HepG2 (cell line): ENCODE results near the gene OST4. TPM values are rescaled to one million over a fixed set of nuclear protein-coding genes. Genes with fewer than 3 reads are reported as not detected.
A peak's percentile ranks its signal among the peaks of the same experiment; 100 is the strongest.

Experiments used
- ATAC-seq: fragments of 200-7000 bp; cut with Tn5 transposase; 3 replicates; pipeline ENCODE4 v1.9.1; 2020; ENCODE audit warnings: mild to moderate bottlenecking, moderate library complexity
- BruUV-seq: library from RNA; stranded (reverse); fragments of 400-500 nt; replicated peaks from 2 replicates; lab custom pipeline; 2021; lab: Mats Ljungman, UMichigan
- CTCF ChIA-PET: fragments of 300-600 bp; formaldehyde crosslinking; extraction: SDS; loops from one replicate; lab custom pipeline; 2021; ENCODE audit warnings: low total read pairs, inconsistent platforms, low intra/inter-chr PET ratio; lab: Yijun Ruan, JAX
- POLR2A ChIA-PET: fragments of 350-600 bp; sonication (Branson Sonifier 250); formaldehyde crosslinking; loops from one replicate; lab custom pipeline; 2020; ENCODE audit warnings: antibody characterized with exemption, inconsistent platforms; lab: Yijun Ruan, JAX
- DNase-seq: peaks from one replicate; pipeline ENCODE4 v3.0.0-alpha.2; 2015; ENCODE audit warnings: low spot score
- FAIRE-seq: peaks from 3 replicates; lab custom pipeline; 2011; peaks lifted over from hg19 to GRCh38; lab: Jason Lieb, UNC
- H2AFZ ChIP-seq: one replicate; pipeline ENCODE4 v1.6.1; 2011; ENCODE audit warnings: low read length, inconsistent platforms
- H3K27ac ChIP-seq: fragments of 300-600 bp; 3 replicates; pipeline ENCODE4 v1.8.0; 2011; ENCODE audit warnings: mixed run types, mild to moderate bottlenecking, mixed read lengths, low read length, inconsistent platforms; ENCODE audit not compliant: insufficient read depth; ENCODE audit errors: extremely low read length
- H3K27me3 ChIP-seq, 2 experiments: fragments of 200-600 bp in 1 of 2; 2 replicates in 1 of 2; 3 replicates in 1 of 2; pipeline versions ENCODE4 v1.6.0 to v1.8.0; 2011; ENCODE audit warnings: low read length in 2 of 2, mild to moderate bottlenecking in 2 of 2, moderate library complexity in 2 of 2, inconsistent platforms in 1 of 2; ENCODE audit not compliant: insufficient read depth in 2 of 2, control insufficient read depth in 1 of 2
- H3K36me3 ChIP-seq, 2 experiments: fragments of 200-600 bp in 1 of 2; replicated peaks in 1 of 2; 2 replicates in 1 of 2; 3 replicates in 1 of 2; pipeline versions ENCODE4 v1.5.1 to v1.8.0; 2011; ENCODE audit warnings: low read length in 2 of 2, inconsistent platforms in 1 of 2; ENCODE audit not compliant: insufficient read depth in 2 of 2, control insufficient read depth in 1 of 2
- H3K4me1 ChIP-seq: 2 replicates; pipeline ENCODE4 v1.5.1; 2012; ENCODE audit warnings: low read length, inconsistent platforms; ENCODE audit not compliant: insufficient read depth
- H3K4me2 ChIP-seq: 2 replicates; pipeline ENCODE4 v1.6.0; 2011; ENCODE audit warnings: low read depth, low read length, inconsistent platforms
- H3K4me3 ChIP-seq, 3 experiments: fragments of 200-600 bp in 1 of 3; sonication (generic), shearing (Covaris generic) in 1 of 3; replicated peaks in 1 of 3; 2 replicates each; pipeline ENCODE4 v1.5.1; 2011 to 2016; ENCODE audit warnings: low read length in 3 of 3, inconsistent platforms in 2 of 3, low read depth in 2 of 3, mild to moderate bottlenecking in 2 of 3, control low read depth in 1 of 3, mixed read lengths in 1 of 3; ENCODE audit not compliant: insufficient read depth in 1 of 3
- H3K79me2 ChIP-seq: one replicate; pipeline ENCODE4 v1.6.1; 2011; ENCODE audit warnings: low read length, inconsistent platforms; ENCODE audit not compliant: insufficient read depth
- H3K9ac ChIP-seq: 2 replicates; pipeline ENCODE4 v1.6.0; 2011; ENCODE audit warnings: mild to moderate bottlenecking, low read depth, low read length, inconsistent platforms; ENCODE audit not compliant: insufficient read depth
- H3K9me3 ChIP-seq: 2 replicates; pipeline ENCODE4 v1.5.1; 2012; ENCODE audit warnings: mild to moderate bottlenecking, low read length
- H4K20me1 ChIP-seq: 2 replicates; pipeline ENCODE4 v1.6.0; 2011; ENCODE audit warnings: inconsistent platforms, mild to moderate bottlenecking, low read length, moderate library complexity; ENCODE audit not compliant: insufficient read depth
- ARNT2 ChIP-seq: sonication (generic); formaldehyde crosslinking; IDR thresholded peaks from 2 replicates; pipeline ENCODE4 v1.8.0; 2022; ENCODE audit warnings: mild to moderate bottlenecking, low read depth, missing genetic modification reagents, moderate library complexity
- ATRX ChIP-seq: sonication (generic); formaldehyde crosslinking; IDR thresholded peaks from 2 replicates; pipeline ENCODE4 v1.4.0; 2020; ENCODE audit warnings: missing genetic modification reagents, borderline replicate concordance
- CCDC6 ChIP-seq: sonication (generic); formaldehyde crosslinking; IDR thresholded peaks from 2 replicates; pipeline ENCODE4 v1.8.1; 2022; ENCODE audit warnings: mild to moderate bottlenecking, missing genetic modification reagents, moderate library complexity
- CHCHD3 ChIP-seq: sonication (generic); formaldehyde crosslinking; IDR thresholded peaks from 2 replicates; pipeline ENCODE4 v1.8.0; 2022; ENCODE audit warnings: mild to moderate bottlenecking, missing genetic modification reagents, moderate library complexity
- PBX2 ChIP-seq: IDR thresholded peaks from 2 replicates; pipeline ENCODE4 v1.6.1; 2016; ENCODE audit warnings: control low read depth
- PHF20 ChIP-seq: sonication (generic); formaldehyde crosslinking; IDR thresholded peaks from 2 replicates; pipeline ENCODE4 v1.5.0; 2020; ENCODE audit warnings: mild to moderate bottlenecking, missing genetic modification reagents
- RORA ChIP-seq: sonication (generic); formaldehyde crosslinking; IDR thresholded peaks from 2 replicates; pipeline ENCODE4 v1.5.0; 2020; ENCODE audit warnings: mild to moderate bottlenecking, missing genetic modification reagents, moderate library complexity
- RXRB ChIP-seq: IDR thresholded peaks from 2 replicates; pipeline ENCODE4 v1.6.1; 2016; ENCODE audit warnings: borderline replicate concordance, missing genetic modification reagents, missing compliant biosample characterization
- SIN3A ChIP-seq: IDR thresholded peaks from 2 replicates; pipeline ENCODE4 v1.6.1; 2011; ENCODE audit warnings: low read depth, mild to moderate bottlenecking, control low read depth, low read length, borderline replicate concordance
- SKI ChIP-seq: fragments of 450-650 bp; IDR thresholded peaks from one replicate; pipeline ENCODE4 v1.6.1; 2018; ENCODE audit warnings: mild to moderate bottlenecking; ENCODE audit not compliant: partially characterized antibody
- SSRP1 ChIP-seq: IDR thresholded peaks from 2 replicates; pipeline ENCODE4 v1.6.1; 2016; ENCODE audit warnings: control low read depth
- ZNF124 ChIP-seq: sonication (generic); formaldehyde crosslinking; IDR thresholded peaks from 2 replicates; pipeline ENCODE4 v1.4.0; 2020; ENCODE audit warnings: missing genetic modification reagents
- ZNF335 ChIP-seq: sonication (generic); formaldehyde crosslinking; IDR thresholded peaks from 2 replicates; pipeline ENCODE4 v1.4.0; 2020; ENCODE audit warnings: missing genetic modification reagents
- ZNF549 ChIP-seq: sonication (generic); formaldehyde crosslinking; IDR thresholded peaks from 2 replicates; pipeline ENCODE4 v1.5.0; 2020; ENCODE audit warnings: missing genetic modification reagents
- ZNF629 ChIP-seq: sonication (generic); formaldehyde crosslinking; conservative IDR thresholded peaks from 2 replicates; pipeline ENCODE4 v1.5.0; 2020; ENCODE audit warnings: missing genetic modification reagents
- WGBS: methylation state at CpG from one replicate; pipeline ENCODE4 v1.1.6; 2017; ENCODE audit warnings: low lambda C conversion rate; 5-methylcytosine and 5-hydroxymethylcytosine counted together
- in situ Hi-C: cut with HindIII; loops from 2 replicates; pipeline ENCODE4 v1.10.0; 2017; ENCODE audit warnings: low pct_unique_long_range_greater_than_20kb; ENCODE audit not compliant: extremely low pct_ligation_motif_present
- intact Hi-C: fragments of 100-400 bp; cut with micrococcal nuclease; formaldehyde crosslinking; loops from one replicate; pipeline ENCODE4 v1.10.0; 2022; ENCODE audit not compliant: unreplicated experiment
- polyA plus RNA-seq, 8 experiments: library from polyadenylated mRNA; depleted of rRNA in 3 of 8; stranded (reverse) in 7 of 8; unstranded in 1 of 8; fragments of >200 nt; fragmentation: Illumina TruSeq in 4 of 8; extraction: Trizol in 4 of 8; gene quantifications; 2 replicates each; pipeline versions ENCODE4 v1.2.1 to v1.2.3, GENCODE V29; 2011 to 2016; ENCODE audit warnings: low read depth in 4 of 8, missing spikeins in 1 of 8, mixed read lengths in 1 of 8; ENCODE audit not compliant: insufficient read depth in 1 of 8
- total RNA-seq, 5 experiments: library from RNA; depleted of rRNA; stranded (reverse); fragments of >200 nt; fragmentation: Illumina TruSeq; extraction: Trizol; gene quantifications; 2 replicates each; pipeline ENCODE4 v1.2.3, GENCODE V29; 2016; ENCODE audit warnings: low read depth in 1 of 5
- TF ChIP-seq, protein P1 (sequence below): sonication (generic); formaldehyde crosslinking; IDR thresholded peaks from 2 replicates; pipeline ENCODE4 v1.9.0; 2021; ENCODE audit warnings: mild to moderate bottlenecking, missing genetic modification reagents
- TF ChIP-seq, protein P2 (sequence below): IDR thresholded peaks from 2 replicates; pipeline ENCODE4 v1.6.1; 2016

The OST4 gene
- total and polyA plus RNA-seq, 2 of the 13 experiments (the other 11 are each of a cell fraction or from before 2014, with no cell fraction given), result 498 to 584 TPM

GRCh38 chr2:27079233-27080139, 8.0 kb upstream of the OST4 start:
- Histone ChIP-seq H3K4me1 (peaks cover 85% of the 10 kb centered on the region), H3K27me3 (peaks cover 0 to 8% of the 10 kb centered on the region in 2 experiments; a peak in 1 of 5 replicates), H3K36me3 (no peaks in the 10 kb centered on the region), H3K4me3 (peak overlapping the region; percentile 43 to 65 (median 57); a peak in 5 of 6 replicates), H4K20me1 (no peaks in the 10 kb centered on the region), H3K9ac (peak overlapping the region; percentile 52), H2AFZ (no peak overlapping the region), H3K79me2 (no peaks in the 10 kb centered on the region), H3K4me2 (peak overlapping the region; percentile 72), H3K9me3 (no peaks in the 10 kb centered on the region), H3K27ac (peak overlapping the region; percentile 32)
- ChIA-PET CTCF (no interaction called here), POLR2A (interaction anchor here (1.9 to 9.2 kb wide), 4 partner anchors 7 to 27 kb away, joined by 7 to 106 read pairs (median 60); partner anchors contain the start of genes AGBL5 and OST4)
- BruUV-seq, result no TSS peak
- FAIRE-seq (no peak), DNase-seq (no peak), ATAC-seq (peak; percentile 6)
- in situ Hi-C loops (no loop called here), intact Hi-C loops (loop anchor here (2.0 to 10.0 kb wide), 2 partner anchors 29 to 45 kb away; partner anchors contain the start of genes AGBL5 and TMEM214)
- whole genome bisulfite sequencing, result 64% methylated on average over 11 of the region's 14 CpGs
- no peak for TF ChIP-seq SIN3A
- no peak for TF ChIP-seq ZNF629 (CRISPR knock-in tag)
- TF ChIP-seq, protein P1, sequence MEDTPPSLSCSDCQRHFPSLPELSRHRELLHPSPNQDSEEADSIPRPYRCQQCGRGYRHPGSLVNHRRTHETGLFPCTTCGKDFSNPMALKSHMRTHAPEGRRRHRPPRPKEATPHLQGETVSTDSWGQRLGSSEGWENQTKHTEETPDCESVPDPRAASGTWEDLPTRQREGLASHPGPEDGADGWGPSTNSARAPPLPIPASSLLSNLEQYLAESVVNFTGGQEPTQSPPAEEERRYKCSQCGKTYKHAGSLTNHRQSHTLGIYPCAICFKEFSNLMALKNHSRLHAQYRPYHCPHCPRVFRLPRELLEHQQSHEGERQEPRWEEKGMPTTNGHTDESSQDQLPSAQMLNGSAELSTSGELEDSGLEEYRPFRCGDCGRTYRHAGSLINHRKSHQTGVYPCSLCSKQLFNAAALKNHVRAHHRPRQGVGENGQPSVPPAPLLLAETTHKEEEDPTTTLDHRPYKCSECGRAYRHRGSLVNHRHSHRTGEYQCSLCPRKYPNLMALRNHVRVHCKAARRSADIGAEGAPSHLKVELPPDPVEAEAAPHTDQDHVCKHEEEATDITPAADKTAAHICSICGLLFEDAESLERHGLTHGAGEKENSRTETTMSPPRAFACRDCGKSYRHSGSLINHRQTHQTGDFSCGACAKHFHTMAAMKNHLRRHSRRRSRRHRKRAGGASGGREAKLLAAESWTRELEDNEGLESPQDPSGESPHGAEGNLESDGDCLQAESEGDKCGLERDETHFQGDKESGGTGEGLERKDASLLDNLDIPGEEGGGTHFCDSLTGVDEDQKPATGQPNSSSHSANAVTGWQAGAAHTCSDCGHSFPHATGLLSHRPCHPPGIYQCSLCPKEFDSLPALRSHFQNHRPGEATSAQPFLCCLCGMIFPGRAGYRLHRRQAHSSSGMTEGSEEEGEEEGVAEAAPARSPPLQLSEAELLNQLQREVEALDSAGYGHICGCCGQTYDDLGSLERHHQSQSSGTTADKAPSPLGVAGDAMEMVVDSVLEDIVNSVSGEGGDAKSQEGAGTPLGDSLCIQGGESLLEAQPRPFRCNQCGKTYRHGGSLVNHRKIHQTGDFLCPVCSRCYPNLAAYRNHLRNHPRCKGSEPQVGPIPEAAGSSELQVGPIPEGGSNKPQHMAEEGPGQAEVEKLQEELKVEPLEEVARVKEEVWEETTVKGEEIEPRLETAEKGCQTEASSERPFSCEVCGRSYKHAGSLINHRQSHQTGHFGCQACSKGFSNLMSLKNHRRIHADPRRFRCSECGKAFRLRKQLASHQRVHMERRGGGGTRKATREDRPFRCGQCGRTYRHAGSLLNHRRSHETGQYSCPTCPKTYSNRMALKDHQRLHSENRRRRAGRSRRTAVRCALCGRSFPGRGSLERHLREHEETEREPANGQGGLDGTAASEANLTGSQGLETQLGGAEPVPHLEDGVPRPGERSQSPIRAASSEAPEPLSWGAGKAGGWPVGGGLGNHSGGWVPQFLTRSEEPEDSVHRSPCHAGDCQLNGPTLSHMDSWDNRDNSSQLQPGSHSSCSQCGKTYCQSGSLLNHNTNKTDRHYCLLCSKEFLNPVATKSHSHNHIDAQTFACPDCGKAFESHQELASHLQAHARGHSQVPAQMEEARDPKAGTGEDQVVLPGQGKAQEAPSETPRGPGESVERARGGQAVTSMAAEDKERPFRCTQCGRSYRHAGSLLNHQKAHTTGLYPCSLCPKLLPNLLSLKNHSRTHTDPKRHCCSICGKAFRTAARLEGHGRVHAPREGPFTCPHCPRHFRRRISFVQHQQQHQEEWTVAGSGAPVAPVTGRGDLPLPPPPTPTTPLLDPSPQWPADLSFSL (CRISPR knock-in tag), result 0 out of 2 replicates have a peak, but pooled peaks have one; percentile 17
- no peak for TF ChIP-seq SKI
- no peak for TF ChIP-seq RORA
- no peak for TF ChIP-seq CHCHD3
- no peak for TF ChIP-seq ARNT2 (CRISPR knock-in tag)
- no peak for TF ChIP-seq SSRP1 (CRISPR knock-in tag)
- TF ChIP-seq ZNF124 (CRISPR knock-in tag), result no peak
- TF ChIP-seq CCDC6 (CRISPR knock-in tag), result no peak
- TF ChIP-seq, protein P2, sequence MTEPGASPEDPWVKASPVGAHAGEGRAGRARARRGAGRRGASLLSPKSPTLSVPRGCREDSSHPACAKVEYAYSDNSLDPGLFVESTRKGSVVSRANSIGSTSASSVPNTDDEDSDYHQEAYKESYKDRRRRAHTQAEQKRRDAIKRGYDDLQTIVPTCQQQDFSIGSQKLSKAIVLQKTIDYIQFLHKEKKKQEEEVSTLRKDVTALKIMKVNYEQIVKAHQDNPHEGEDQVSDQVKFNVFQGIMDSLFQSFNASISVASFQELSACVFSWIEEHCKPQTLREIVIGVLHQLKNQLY (CRISPR knock-in tag), result no peak
- TF ChIP-seq ZNF335 (CRISPR knock-in tag), result no peak
- no peak for TF ChIP-seq PHF20
- no peak for TF ChIP-seq ATRX (CRISPR knock-in tag)
- TF ChIP-seq PBX2 (CRISPR knock-in tag), result no peak
- no peak for TF ChIP-seq RXRB
- no peak for TF ChIP-seq ZNF549 (CRISPR knock-in tag)
